ENCODE data around the gene CNTNAP1. TPM values are rescaled to one million over a fixed set of nuclear protein-coding genes. Genes with fewer than 3 reads are reported as not detected.

CNTNAP1 gene
- total and polyA plus RNA-seq, 9 of the 15 experiments (the other 6 are each of a cell fraction or from before 2014, with no cell fraction given) = 0.10 to 1.8 (median 0.62) TPM

DNA sequence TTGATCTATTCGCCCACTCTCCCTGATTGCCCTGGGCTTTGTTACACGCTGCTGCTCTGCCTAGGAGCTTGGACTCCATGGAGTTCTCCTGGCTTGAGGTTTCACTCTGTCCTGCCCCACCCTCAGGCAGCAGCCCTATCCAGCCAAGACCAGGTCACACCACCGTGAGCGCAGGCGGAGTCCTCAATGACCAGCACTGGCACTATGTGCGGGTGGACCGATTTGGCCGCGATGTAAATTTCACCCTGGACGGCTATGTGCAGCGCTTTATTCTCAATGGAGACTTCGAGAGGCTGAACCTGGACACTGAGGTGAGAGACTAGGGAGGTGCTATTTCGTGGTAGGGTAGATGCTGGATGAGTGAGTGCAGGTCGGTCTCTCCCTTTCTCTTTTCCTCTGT lies 3.5 kb downstream of the CNTNAP1 start:
- no peak for DNase-seq (ENCODE audit: extremely low read depth in 1 of 4, low spot score in 3 of 4)
- Histone ChIP-seq H3K36me3 (ENCODE audit: control insufficient read depth, insufficient read depth, low read length) (no peaks in the 10 kb centered on the region), H2AFZ (ENCODE audit: low read depth, low read length) (no peak overlapping the region), H3K27me3 (ENCODE audit: control insufficient read depth in 2 of 2, insufficient read depth in 2 of 2, low read length in 2 of 2) (no peaks in the 10 kb centered on the region), H3K4me1 (replicated peaks in 1 of 2; ENCODE audit: control insufficient read depth in 2 of 2, insufficient read depth in 2 of 2, low read length in 2 of 2) (peaks cover 6 to 55% of the 10 kb centered on the region in 2 experiments), H3K27ac (ENCODE audit: extremely low read depth, low read depth, low read length) (no peak overlapping the region; the same call in 2 of the 3 replicates), H3K9me3 (replicated peaks; ENCODE audit: control insufficient read depth, insufficient read depth, low read depth, low read length) (no peaks in the 10 kb centered on the region), H3K9me1 (ENCODE audit: control insufficient read depth, insufficient read depth, low read length) (no peaks in the 10 kb centered on the region), H3K4me2 (ENCODE audit: insufficient read depth, low read length) (no peak overlapping the region), H3K9ac (ENCODE audit: insufficient read depth in 1 of 2, low read depth in 2 of 2, low read length in 2 of 2) (peak overlapping the region in 1 of 2 experiments; percentile 15; a peak in 1 of 4 replicates), H4K20me1 (replicated peaks; ENCODE audit: control insufficient read depth, insufficient read depth, low read length) (no peaks in the 10 kb centered on the region), H3K4me3 (no peak overlapping the region), H3K79me2 (ENCODE audit: control insufficient read depth, insufficient read depth, low read length) (no peaks in the 10 kb centered on the region)
- 77% methylated on average over 13 of the region's 14 CpGs for WGBS (ENCODE audit: insufficient coverage, low coverage, missing lambda C conversion rate)
- no peak for FAIRE-seq
- POLR2A ChIA-PET = interaction anchor here (2.0 kb wide), 1 partner anchor 14 kb away, joined by 11 read pairs; no protein-coding TSS in a partner anchor
- ATAC-seq = no peak
- BruUV-seq (replicated peaks) = no TSS peak
- CTCF ChIA-PET (ENCODE audit: low intra/inter-chr PET ratio) = no interaction called here
- TF ChIP-seq NR2C2 (CRISPR knock-in tag; IDR thresholded peaks at IDR 0.05) (no peak), NR2C2 (tag; IDR thresholded peaks at IDR 0.05) (no peak), ZZZ3 (IDR thresholded peaks at IDR 0.05) (no peak), RBM22 (IDR thresholded peaks at IDR 0.05; ENCODE audit: low read depth, low read length, poor library complexity, severe bottlenecking) (no peak), LARP7 (IDR thresholded peaks at IDR 0.05) (no peak), CHD1 (IDR thresholded peaks at IDR 0.05; ENCODE audit: low read length) (no peak), NELFE (IDR thresholded peaks at IDR 0.05; ENCODE audit: insufficient read depth, insufficient read length) (no peak), POLR3G (IDR thresholded peaks at IDR 0.05; ENCODE audit: extremely low read depth, insufficient read length, insufficient replicate concordance) (no peak)
- TF ChIP-seq, protein P1, sequence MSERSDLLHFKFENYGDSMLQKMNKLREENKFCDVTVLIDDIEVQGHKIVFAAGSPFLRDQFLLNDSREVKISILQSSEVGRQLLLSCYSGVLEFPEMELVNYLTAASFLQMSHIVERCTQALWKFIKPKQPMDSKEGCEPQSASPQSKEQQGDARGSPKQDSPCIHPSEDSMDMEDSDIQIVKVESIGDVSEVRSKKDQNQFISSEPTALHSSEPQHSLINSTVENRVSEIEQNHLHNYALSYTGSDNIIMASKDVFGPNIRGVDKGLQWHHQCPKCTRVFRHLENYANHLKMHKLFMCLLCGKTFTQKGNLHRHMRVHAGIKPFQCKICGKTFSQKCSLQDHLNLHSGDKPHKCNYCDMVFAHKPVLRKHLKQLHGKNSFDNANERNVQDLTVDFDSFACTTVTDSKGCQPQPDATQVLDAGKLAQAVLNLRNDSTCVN (CRISPR knock-in tag; IDR thresholded peaks at IDR 0.05) = no peak
- in situ Hi-C loops (cut with MboI) = no loop called here
- intact Hi-C loops (cut with micrococcal nuclease) = no loop called here

Data from K562 (cell line).